Measurements from ENCODE around the gene GRIK4.
A peak's percentile ranks its signal among the peaks of the same experiment; 100 is the strongest.

DNA sequence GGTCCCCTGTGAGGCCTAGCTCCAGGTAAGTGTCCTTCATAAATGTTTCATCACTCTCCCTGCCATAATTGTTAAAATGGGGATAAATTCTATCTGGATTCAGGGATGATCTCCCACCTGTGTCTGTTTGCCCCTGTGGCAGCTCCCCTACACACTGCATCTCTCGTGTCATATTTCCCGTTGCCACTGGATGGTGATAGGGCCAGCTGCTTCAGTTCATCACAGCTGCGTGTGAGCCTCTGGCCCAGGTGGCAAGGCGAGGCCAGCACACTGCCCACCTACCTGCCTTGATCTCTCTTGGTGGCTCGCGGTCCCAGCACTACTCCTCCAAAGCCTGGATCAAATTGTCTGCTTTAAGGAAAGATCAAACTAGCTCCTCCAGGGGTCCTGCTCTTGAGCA is 187.4 kb downstream of the GRIK4 start:
- TF ChIP-seq, protein P1, sequence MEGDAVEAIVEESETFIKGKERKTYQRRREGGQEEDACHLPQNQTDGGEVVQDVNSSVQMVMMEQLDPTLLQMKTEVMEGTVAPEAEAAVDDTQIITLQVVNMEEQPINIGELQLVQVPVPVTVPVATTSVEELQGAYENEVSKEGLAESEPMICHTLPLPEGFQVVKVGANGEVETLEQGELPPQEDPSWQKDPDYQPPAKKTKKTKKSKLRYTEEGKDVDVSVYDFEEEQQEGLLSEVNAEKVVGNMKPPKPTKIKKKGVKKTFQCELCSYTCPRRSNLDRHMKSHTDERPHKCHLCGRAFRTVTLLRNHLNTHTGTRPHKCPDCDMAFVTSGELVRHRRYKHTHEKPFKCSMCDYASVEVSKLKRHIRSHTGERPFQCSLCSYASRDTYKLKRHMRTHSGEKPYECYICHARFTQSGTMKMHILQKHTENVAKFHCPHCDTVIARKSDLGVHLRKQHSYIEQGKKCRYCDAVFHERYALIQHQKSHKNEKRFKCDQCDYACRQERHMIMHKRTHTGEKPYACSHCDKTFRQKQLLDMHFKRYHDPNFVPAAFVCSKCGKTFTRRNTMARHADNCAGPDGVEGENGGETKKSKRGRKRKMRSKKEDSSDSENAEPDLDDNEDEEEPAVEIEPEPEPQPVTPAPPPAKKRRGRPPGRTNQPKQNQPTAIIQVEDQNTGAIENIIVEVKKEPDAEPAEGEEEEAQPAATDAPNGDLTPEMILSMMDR (conservative IDR thresholded peaks at IDR 0.05; ENCODE audit: low read length): peak; percentile 66
- no peak for TF ChIP-seq EZH2phosphoT487 (IDR thresholded peaks at IDR 0.05; ENCODE audit: borderline replicate concordance, low read depth, low read length)

Measured in OCI-LY7 (cell line).